Inferior parietal cortex (tissue), 1 donor: ENCODE results near the gene TSEN34.

Experiments used
- DNase-seq: peaks from one replicate; pipeline ENCODE4 v3.0.0-alpha.2; 2016; ENCODE audit errors: extremely low spot score

Gene TSEN34

GRCh38 chr19:54191011-54191810 is at the start of gene TSEN34:
Gene TSEN34, plus strand, starts transcription at chr19:54191308. Its CDS starts 57 bp downstream, at chr19:54191365.
- peak; percentile 72 for DNase-seq

- DNase-seq = no peak
Observed at GRCh38 chr19:54141356-54141755, 49.8 kb upstream of the TSEN34 start.

DNA sequence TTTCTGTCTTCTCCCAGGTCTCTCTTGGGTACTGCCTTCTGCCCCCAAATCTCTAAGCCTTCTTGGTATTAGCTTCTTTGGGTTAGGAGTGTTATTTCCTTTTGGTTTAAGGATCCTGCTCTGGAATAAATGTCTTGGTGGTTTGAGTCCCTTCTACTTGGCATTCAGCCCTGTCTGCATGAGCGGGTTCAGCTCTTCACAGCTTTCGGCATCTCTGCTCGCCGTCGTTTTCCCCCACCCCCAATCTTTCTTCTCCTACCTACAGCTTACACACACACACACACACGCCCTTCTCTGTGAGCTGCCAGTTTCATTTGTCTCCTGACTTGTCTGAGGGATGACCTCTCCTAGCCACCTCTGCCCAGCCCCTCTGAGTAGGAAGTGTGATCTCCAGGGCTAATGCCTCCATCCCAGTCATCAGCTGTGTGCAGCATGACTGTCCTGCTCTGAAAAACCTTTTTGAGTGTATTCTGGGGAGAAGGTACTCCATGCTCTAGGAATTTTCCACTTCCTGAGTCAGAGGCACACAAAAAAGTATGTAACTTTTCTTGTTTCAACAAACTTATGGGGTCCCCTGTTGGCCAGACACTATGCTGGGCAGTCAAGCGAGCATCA is 48.8 kb upstream of the TSEN34 start:
- DNase-seq = no peak

- no peak for DNase-seq
Observed at GRCh38 chr19:54145541-54146158, 45.5 kb upstream of the TSEN34 start.

DNA sequence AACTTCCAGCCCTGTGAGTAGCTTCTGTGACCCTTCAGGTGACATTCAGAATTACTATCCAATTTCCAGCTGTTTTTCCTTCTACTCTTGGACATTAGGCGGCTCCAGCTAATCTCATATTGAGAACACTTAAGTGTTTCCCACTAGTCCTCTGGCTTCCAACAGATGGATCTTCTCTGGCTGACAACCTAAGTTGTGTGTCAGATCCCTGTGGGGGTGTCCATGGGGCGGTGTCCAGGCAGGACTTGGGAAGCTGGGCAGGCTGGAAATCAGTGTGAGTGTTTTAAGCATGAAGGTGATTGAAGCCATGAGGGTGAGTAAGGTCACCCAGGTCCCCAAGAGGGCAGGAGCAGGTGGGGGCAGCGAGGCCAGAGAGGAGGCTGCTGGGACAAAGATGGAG is 43.4 kb upstream of the TSEN34 start:
- no peak for DNase-seq

DNA sequence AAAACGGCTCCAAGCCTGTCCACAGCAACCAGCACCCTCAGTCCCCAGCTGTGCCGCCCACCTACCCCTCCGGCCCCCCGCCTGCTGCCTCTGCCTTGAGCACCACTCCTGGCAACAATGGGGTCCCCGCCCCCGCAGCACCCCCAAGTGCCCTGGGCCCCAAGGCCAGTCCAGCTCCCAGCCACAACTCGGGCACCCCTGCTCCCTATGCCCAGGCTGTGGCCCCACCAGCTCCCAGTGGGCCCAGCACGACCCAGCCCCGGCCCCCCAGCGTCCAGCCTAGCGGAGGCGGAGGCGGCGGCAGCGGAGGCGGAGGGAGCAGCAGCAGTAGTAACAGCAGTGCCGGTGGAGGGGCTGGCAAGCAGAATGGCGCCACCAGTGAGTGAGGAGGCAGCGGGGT is 43.0 kb upstream of the TSEN34 start:
- no peak for DNase-seq

DNA sequence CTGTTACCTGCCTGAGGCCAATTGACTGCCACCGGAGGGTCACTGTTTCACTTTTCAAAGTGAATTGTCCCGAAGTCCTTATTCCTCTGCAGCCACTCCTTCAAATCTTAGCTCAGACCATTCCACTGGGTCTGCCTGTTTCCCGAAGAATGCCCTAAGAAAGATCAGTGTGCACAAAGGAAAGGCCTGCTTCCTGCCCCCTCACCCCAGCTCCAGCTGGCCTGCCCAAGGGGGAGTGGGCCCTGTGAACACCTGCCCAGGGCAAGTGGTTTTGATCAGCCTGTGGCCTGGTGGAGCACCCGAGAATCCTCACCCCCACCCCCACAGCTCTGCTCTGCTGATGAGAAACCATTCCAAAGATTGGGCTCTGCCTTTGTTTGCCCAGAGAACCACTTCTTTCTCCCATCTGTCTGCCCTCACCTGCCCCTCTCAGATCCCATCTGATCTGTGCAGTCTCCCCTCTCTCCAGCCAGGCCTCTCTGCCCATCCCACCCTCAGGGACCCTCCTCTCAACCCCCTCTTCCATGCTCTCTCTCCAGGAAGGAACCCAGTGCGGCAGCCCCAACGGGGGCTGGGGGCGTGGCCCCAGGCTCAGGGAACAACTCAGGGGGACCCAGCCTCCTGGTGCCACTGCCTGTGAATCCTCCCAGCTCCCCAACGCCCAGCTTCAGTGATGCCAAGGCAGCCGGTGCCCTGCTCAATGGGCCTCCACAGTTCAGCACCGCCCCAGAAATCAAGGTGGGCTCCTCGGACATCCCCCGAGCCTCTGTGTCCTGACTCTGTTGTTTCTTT is 41.9 kb upstream of the TSEN34 start:
- DNase-seq = no peak

- DNase-seq = no peak
Observed at GRCh38 chr19:54151362-54152035, 39.6 kb upstream of the TSEN34 start.

GRCh38 chr19:54152267-54152666 is 38.8 kb upstream of the TSEN34 start:
- DNase-seq = no peak

DNA sequence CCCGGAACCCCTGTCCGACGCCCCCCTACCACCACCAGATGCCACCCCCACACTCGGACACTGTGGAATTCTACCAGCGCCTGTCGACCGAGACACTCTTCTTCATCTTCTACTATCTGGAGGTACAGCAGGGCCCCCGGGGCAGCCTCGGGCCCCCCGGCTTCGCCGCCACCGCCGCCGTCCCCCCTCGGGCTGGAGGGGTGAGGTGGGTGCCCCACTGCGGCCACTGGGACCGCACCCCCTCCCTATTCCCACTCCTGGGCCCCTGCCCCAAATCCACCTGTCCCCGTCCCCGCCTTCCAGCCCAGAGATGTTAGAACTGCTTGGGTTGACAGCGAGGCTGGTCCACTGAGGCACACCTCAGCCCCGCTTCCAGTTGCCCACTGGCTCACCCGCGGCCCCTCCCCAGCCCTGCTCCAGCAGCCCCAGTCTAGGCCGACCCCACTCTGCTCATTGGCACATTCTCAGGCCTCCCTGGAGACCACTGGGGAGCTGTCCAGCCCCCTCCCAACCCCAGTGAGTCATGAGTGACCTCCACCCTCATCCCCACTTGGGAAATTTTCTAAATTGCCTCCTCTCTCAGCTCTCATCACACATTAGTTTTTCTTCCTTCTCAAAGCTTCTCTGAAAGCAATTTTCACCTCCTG is 38.1 kb upstream of the TSEN34 start:
- no peak for DNase-seq

GRCh38 chr19:54153731-54154326 is 37.3 kb upstream of the TSEN34 start:
- DNase-seq = no peak

GRCh38 chr19:54154603-54155345 is 36.3 kb upstream of the TSEN34 start:
- DNase-seq = no peak

GRCh38 chr19:54155694-54156093 is 35.4 kb upstream of the TSEN34 start:
- no peak for DNase-seq

DNA sequence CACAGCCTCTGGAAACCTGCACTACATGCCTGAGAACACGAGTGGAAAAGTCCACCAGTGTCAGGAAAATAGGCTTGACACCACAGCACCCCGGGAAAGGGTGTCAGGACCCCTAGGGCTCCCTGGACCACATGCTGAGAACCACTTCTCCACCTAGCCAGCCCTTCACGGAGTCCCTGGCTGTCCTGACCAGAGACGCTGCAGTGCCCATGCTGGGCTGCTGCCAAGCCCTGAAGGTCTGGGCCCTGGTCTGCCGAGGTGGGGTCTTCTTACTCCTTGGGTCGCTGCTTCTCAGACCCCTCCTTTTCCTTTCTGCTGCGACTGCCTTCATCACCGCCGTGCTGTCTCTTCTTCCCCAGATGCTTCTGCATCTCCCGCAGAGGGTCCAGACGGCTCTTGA is 34.6 kb upstream of the TSEN34 start:
- no peak for DNase-seq

DNA sequence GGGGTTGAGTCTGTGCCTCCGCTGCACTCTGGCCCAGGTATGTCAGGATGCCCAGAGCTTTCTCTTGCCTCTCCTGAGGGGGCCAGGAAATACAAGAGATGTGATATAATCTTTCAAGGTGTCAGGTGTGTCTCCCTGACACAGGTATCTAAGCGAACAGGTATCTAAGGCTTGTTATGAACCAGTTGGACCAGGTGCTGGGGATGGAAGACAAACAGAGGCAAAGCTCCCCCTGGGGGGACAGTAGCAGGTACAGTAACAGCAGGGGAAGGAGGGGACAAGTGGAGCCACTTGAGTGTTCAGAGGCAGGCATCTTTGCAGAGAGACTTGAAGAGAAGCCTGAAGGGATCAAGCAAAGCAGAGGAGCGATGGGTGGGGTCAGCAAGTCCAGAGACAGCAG is 34.2 kb upstream of the TSEN34 start:
- no peak for DNase-seq

GRCh38 chr19:54158812-54159351 is 32.2 kb upstream of the TSEN34 start:
- DNase-seq = no peak

- peak; percentile 100 for DNase-seq
Observed at GRCh38 chr19:54159352-54160181, 31.5 kb upstream of the TSEN34 start, which contains the start of gene LENG1. Gene LENG1, minus strand, starts transcription at chr19:54159721. Its CDS starts 26 bp downstream, at chr19:54159695.

- peak; percentile 21 for DNase-seq
Observed at GRCh38 chr19:54160182-54160811, 30.8 kb upstream of the TSEN34 start.
